Measurements from ENCODE around the gene ADCY1.

ADCY1 gene

DNA sequence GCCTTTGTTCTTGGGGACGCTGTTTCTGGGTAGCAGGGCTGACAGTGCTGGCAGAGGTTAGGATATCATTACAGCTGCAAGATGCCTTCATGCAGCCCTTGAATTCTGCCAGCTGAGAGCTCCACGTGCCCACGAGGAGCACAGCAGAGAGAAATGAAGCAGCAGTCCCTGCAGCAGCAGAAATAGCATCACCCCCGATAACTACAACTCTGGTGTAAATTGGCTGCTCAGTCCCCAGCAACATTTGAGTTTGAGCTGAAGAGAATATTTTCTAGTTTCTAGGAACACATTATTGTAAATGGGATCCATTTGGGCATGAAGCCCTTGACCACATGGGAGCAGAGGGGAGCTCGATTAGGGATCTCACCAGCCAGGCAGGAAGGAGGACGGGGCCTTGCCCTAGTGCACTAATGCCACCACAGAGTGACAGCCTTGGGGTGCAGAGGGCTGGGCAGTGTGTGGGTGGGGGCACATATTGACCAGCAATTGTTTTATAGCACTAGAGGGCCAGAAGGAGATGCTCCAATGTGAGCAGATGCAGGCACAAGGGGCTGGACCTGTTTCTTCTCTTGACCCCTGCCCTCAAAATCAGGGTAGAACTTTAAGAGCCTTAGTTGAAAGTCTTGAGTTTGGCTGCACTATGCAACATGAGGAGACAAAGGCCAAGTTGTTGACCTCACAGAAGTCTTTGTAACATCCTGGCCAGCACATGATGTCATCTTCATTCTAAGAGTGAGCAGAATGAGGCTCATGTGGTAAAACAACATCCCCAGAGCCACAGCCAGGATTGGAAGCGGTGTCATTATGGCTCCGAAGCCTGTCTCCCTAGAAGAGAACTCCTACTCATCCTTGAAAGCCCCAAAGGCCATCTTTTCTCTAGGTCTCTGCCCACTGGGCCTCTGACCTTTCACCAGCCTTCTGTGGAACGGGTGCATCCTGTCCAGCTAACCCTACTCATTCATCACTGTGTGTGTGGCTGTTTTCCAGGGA lies 52.6 kb downstream of the ADCY1 start:
- no peak for DNase-seq

GRCh38 chr7:45627691-45628456 lies 53.7 kb downstream of the ADCY1 start:
- DNase-seq = no peak

GRCh38 chr7:45631569-45631968 lies 57.4 kb downstream of the ADCY1 start:
- no peak for DNase-seq

GRCh38 chr7:45636733-45637132 lies 62.6 kb downstream of the ADCY1 start:
- DNase-seq = no peak

DNA sequence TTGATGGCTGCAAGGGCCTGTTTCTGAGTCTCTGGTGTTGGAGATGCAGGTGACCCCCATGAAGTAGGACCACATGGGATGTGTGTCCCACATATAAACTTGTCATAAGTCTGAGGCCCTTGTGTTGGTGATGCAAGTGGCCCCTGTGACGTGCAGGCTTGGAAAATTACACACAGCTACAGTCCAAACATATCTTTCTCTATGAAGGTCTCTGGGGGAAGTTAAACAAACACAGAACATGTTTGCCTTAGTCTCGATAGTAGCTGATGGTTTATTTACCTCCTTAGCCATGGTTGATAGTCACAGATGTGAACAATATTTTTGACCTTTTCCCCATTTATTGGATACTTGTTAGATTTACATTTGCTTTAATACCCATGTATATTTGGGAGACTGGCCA lies 64.7 kb downstream of the ADCY1 start:
- no peak for DNase-seq

DNA sequence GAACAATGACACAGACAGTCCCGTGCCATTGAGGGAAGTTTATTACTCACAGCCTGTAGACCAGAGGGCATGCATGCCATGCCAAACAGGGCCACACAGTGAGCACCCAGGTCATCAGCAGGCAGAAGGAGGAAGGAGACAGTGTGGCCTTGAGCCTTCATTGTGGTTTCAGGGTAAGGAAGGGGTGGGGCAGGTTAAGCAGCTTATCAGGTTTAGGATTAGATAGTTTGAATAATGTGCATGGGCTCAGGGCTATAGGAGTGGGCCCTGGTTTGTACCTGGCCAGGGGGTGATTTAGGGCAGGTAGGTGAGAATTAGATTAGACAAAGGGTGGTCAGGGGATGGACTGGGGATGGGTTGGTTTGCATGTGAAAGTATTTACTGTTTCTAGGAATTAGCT lies 67.9 kb downstream of the ADCY1 start:
- no peak for DNase-seq

DNA sequence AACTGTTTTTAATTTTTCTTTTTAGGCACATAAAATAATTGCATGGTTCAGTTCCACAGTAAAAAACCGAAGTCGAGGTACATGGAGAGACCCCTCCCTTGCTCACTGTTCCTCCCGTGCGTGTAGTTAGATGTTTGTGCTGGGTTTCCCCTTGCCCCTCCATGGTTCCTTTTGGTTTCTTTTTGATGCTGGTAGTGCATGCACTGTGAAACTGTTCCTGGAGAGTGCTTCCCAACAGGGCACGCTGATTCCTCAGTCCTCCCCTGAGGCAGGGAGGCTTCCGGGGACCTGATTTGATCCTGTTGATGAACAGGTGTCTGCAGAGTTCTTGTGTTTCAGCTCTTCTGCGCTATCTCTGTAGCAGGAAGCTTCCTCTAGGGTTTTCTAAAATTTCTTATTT lies 69.5 kb downstream of the ADCY1 start:
- DNase-seq = no peak

DNA sequence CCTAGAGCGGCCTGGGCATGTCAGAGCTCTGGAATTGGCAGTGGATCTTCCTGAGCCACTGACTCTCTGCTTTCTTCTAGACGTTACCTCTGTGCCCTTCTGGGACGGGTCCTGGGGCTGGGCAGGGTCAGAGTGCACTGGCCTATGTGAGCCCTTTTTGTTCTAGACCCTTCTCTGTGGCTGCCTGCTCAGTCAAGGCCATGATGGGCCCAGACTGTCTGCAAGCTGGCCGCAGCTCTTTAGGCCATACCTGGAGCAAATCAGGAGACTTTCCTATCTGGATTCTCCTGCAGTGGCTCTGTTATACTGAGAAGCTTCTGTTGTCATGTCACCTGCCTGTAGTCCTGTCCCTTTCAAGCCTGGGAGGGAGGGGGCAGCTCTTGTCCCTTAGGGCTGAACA lies 70.1 kb downstream of the ADCY1 start:
- no peak for DNase-seq

DNA sequence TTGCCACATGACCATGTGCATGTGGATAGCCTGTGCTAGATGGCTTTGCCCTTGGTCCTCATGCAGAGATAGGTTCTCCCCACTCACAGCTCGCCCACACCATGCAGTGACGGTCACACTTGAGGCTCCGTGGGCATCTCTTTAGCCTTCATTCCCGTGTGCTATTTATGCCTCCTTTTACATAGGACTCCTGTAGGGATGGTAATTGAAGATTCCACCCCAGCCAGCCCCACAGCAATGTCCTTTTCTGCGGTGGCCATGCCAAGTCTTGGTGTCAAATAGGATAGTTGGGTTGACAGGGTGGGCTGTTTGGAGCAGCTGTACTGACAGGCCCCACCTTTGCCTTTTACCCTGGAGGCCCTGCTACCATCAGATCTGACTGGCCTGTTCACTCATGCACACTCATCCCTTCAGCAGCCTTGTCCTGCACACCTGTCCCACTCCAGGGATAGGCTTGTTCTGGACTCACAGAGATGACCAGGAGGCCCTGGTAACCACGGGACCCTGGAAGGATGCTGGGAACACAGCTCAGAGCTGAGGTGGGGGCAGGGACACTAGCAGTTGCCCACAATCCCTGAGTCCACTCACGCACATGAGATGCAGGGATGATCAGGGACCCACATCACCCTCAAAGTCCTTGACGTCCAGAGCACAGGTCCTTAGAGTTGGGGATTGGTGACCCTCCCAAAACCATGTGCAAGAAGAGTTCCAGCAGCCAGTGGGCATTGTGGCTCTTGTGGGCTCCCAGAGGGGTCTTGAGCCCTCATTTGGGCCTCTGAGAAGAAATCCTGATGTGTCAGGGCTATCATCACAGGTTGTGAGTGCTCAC lies 71.2 kb downstream of the ADCY1 start:
- no peak for DNase-seq

- no peak for DNase-seq
These were observed 72.1 kb downstream of the ADCY1 start for GRCh38 chr7:45646207-45646821.

DNA sequence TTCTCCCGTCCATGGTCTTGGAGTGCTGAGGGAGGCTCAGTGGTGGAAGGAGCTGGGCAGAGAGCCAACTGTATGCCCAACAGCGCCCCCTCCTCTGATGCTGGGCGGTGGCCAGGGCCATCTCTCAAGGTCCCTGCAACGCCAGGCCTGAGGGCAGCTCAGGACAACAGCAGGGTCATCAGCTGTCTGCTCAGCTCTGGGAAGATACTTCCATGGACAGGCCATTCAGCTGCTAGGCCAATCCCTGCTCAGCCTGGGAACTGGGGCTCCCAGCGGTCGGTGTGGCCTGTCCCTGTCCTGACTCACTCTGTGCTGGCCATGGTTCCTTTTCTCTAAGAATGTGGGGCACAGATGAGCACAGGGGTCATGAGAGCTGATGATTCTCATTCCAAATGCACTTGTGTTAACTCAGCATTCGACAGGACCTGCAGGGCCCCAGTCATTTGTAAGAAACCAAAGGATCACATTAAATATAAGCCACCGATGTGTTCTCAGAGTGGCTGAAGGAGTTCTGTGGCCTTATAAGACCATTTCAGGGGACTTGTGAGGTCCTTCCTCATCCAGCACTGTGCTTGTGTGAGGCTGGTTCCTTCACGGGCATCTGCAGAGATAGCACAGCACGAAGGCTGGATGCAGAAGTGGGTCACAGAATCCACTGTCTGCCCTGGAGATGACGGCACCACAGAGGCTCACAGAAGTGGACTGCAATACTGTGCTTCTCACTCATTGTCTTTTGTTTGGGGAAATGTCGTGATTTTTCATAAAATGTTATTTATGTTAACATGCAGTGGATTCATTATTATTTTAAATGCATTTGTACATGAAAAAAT lies 73.0 kb downstream of the ADCY1 start:
- no peak for DNase-seq

GRCh38 chr7:45647967-45648670 lies 74.0 kb downstream of the ADCY1 start:
- DNase-seq = no peak

- DNase-seq = no peak
These were observed 74.5 kb downstream of the ADCY1 start for GRCh38 chr7:45648671-45648995.

DNA sequence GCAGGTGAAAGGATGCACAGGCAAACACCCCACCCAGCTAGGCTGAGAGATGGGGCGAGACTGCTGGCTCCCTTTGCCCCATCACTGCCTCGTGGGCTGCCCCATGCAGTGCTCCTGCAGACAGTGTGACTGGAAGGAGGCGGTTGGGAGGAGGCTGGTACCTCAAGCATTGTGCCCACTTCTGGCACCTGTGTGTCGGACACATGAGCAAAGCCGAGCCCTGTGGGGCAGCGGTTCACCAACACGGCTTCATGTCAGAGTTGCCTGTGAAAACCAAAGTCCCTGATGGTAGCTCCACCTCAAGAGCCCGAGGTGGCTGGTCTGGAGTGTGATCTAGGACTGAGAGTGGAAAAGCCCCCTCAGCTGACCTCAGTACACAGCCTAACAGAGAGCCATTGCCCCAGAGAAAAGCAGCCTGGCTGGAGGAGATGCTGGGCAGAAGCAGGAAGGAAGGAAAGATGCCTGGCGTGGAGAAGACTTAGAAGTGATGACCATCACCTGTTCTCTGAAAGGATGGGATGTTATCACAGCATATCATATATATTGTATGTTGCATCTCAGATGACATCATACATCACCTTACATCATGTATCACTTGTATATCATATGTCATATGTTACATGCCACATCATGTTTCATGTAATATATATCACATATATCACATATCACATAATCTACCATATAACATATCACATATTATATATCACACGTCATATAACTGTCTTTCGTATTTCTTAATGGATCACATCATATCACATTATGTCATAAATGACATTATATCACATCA lies 75.6 kb downstream of the ADCY1 start:
- no peak for DNase-seq

DNA sequence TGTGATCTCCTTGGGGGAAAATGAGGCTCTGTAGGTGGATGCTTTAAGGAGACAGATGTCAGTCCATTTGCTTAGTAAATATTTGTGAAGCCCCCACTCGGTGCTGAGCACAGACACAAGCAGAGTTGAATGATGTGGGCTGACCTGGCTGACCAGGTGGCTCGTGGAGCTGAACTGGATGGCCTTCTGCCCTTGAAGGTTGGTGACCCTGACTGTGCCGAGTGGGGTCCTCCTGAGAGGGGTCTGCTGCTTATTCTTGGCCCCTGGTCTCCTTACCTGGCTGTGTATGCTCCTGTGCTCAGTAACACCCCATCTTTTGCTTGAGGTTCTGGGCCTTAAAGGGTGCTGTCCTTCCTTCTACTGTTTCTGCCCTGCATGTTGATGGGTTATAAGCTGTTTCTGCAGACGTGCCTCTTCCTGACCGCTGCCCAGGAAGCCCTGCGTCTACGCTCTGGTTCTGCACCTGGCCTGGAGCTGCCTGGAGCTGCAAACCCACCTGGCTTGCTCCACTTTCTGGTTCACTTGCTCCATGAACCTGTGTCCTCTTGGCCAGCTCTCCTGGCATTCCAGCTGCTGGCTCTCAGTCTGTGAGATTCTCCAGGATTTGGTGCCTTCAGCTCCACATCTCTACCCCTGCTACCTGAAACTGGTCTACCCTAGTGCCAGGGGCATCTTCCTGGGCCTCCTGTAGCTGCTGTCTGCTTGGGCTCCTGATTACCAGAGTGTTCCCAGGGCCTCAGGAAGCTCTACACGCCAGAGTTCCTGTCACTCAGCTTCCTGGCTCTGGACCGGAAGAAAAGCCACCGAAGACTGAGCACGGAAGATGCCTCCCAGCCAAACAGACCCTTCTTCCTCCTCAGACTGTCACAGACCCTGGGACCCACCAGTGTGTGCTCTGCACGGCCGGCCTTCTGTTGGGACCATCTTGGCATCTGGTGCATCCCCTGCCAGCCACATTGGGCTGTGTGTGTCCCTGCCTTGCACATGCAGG lies 76.5 kb downstream of the ADCY1 start:
- no peak for DNase-seq

DNA sequence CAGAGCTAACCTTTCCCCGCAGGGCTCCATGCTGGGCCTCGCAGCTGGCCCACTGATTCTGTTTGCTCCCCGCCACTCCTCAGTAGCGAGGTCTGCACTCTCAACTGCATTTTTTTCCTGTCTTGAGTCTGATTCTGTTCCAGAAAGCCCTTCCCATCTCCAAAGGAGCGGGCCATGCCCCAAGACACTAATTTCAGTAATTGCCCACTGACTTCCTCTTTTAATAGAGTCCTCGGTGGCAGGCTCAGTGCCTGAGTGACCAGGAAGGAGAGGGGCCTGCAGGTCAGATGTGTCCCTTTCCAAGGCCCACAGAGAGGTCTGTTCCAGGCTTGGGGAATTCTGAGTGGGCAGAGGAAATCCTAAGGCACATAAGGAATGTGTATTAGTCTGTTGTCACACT lies 77.4 kb downstream of the ADCY1 start:
- no peak for DNase-seq

DNA sequence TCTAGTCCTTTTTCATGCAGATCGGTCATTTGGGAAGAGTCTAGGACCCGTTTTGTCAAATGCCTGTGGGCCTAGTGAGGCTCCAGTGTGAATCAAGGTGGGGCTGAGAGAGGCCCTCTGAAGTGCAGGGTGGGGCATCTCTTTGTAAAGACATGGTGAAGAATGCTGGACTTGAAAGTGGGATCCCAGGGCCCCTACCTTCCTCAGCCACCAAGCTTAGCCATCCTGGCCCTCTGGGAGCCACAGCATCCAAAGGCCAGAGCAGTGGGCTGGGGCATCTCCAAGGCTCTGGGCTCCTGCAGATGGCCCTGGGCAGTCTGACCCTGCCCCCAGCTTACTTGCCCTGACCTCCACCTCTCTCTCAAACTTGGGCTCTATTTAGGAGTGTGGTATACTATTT lies 78.5 kb downstream of the ADCY1 start:
- no peak for DNase-seq

DNA sequence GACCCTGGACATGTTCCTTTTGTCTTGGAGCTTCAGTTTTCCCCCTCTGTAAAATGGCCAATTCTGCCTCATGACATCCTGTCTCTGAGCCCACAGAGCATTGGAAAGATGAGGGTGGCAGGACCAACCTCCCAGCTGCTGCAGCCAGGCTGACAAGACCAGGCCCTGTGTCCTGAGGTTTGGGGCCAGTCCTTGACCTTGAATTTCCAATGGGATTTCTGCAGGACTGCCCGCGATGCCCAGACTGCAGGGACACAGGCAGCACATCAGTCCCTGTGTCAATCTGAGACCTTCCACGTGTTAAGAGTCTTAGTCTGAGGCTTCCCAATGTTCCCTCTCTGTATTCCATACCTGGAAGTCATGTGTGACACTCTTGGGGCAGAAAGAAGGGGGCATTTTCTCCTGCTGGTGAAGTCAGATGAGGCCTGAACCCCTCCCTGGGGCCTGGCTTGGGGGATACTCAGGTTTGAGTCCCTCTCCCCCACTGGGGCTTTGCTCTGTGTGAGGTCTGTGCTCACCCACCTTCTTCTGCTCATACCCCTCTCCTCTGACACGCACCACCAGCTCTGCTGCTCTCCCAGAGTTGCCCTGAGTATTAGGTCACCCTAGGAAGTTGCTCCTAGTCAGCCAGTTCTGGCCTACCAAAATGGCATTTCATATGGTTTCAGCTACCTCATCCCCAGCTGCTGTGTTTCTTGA lies 79.2 kb downstream of the ADCY1 start:
- no peak for DNase-seq
